ENCODE data around the gene NTF3.

NTF3 gene

DNA sequence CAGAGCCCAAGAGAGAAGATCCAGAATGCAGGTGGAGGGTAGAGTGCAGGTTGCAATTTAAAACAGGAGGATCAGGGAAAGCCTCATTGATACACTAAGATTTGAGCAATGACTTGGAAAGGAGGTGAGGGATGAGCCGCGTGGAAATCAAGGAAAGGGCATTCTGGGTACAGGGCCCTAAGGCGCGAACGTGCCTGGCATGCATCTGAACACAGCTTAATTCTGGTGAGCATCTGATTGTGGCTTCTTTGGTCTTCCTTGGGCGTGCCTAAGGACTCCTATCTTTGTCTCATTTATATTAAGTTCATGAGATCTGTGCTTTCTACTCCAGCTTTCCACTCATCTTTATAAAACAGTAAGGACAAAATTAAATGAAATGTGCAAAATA is 79.3 kb downstream of the NTF3 start:
- Histone ChIP-seq H3K36me3 (replicated peaks; ENCODE audit: low read depth, low read length) (no peaks in the 10 kb centered on the region), H3K79me2 (ENCODE audit: low read length) (no peaks in the 10 kb centered on the region), H3K9me3 (ENCODE audit: insufficient read depth, low read length) (no peaks in the 10 kb centered on the region), H3K9ac (ENCODE audit: low read length) (no peak overlapping the region), H3K27ac (ENCODE audit: low read length) (no peak overlapping the region), H3K27me3 (ENCODE audit: low read depth, low read length) (peaks cover 27% of the 10 kb centered on the region), H3K4me1 (ENCODE audit: low read length) (no peaks in the 10 kb centered on the region), H2AFZ (ENCODE audit: low read depth, low read length) (no peak overlapping the region), H3K4me2 (ENCODE audit: low read length) (no peak overlapping the region), H4K20me1 (ENCODE audit: insufficient read depth, low read length) (no peaks in the 10 kb centered on the region), H3K4me3 (ENCODE audit: low read length) (no peak overlapping the region)
- TF ChIP-seq, protein P1, sequence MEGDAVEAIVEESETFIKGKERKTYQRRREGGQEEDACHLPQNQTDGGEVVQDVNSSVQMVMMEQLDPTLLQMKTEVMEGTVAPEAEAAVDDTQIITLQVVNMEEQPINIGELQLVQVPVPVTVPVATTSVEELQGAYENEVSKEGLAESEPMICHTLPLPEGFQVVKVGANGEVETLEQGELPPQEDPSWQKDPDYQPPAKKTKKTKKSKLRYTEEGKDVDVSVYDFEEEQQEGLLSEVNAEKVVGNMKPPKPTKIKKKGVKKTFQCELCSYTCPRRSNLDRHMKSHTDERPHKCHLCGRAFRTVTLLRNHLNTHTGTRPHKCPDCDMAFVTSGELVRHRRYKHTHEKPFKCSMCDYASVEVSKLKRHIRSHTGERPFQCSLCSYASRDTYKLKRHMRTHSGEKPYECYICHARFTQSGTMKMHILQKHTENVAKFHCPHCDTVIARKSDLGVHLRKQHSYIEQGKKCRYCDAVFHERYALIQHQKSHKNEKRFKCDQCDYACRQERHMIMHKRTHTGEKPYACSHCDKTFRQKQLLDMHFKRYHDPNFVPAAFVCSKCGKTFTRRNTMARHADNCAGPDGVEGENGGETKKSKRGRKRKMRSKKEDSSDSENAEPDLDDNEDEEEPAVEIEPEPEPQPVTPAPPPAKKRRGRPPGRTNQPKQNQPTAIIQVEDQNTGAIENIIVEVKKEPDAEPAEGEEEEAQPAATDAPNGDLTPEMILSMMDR (IDR thresholded peaks at IDR 0.05; ENCODE audit: low read depth, low read length), result no peak
- no peak for TF ChIP-seq EZH2phosphoT487 (IDR thresholded peaks at IDR 0.05; ENCODE audit: low read depth)

DNA sequence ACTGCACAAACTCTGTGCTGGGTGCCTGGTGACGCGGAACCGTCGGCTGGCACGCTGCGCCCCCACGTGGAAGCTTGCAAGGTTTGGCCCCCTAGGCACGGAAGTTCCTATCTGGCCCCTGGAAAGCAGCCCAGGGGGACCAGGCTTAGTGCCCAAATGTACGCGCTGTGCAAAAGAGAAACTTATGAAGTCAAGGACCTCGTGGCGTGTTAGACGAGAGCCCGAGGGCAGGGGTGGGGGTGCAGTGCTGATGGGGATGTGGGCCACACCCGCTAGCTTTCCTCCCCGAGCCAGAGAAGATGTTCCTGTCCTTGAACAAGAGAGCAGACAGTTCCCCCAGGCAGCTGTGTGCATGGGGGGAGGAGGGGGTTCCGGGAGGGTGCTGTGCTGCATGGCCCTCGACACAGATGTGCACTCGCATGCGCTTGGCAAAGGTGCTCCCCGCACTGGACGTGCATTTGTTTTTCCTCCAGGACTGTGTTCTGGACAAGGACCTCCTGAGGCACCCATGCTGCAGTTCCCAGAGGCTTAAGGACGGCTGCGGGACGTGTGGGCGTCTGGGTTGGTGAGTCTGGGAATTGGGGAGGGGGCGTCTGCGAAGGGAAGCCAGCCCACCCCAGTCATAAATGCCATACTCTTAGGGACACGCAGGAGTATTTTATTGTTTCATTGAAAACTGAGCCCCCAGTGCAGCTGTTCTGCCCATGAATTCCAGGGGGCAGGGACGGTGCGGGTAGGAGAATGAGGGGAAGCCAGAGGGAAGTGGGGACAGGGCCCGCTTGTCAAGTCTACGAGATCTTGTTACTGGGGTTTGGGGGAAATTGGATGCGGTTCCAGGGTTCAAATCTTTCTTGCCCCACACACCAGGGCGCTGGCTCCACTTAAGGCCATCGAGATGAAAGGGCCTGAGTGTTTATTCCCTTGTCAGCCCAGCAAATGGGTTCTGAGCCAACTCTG is 80.0 kb downstream of the NTF3 start:
- Histone ChIP-seq H3K27me3 (ENCODE audit: low read depth, low read length) (peaks cover 27% of the 10 kb centered on the region), H2AFZ (ENCODE audit: low read depth, low read length) (no peak overlapping the region), H3K36me3 (replicated peaks; ENCODE audit: low read depth, low read length) (no peaks in the 10 kb centered on the region), H3K4me1 (ENCODE audit: low read length) (no peaks in the 10 kb centered on the region), H3K9me3 (ENCODE audit: insufficient read depth, low read length) (no peaks in the 10 kb centered on the region), H3K4me3 (ENCODE audit: low read length) (no peak overlapping the region), H3K4me2 (ENCODE audit: low read length) (no peak overlapping the region), H3K9ac (ENCODE audit: low read length) (no peak overlapping the region), H4K20me1 (ENCODE audit: insufficient read depth, low read length) (no peaks in the 10 kb centered on the region), H3K27ac (ENCODE audit: low read length) (no peak overlapping the region), H3K79me2 (ENCODE audit: low read length) (no peaks in the 10 kb centered on the region)
- TF ChIP-seq EZH2phosphoT487 (IDR thresholded peaks at IDR 0.05; ENCODE audit: low read depth), result no peak
- TF ChIP-seq, protein P1 (IDR thresholded peaks at IDR 0.05; ENCODE audit: low read depth, low read length), result peak; percentile 61

DNA sequence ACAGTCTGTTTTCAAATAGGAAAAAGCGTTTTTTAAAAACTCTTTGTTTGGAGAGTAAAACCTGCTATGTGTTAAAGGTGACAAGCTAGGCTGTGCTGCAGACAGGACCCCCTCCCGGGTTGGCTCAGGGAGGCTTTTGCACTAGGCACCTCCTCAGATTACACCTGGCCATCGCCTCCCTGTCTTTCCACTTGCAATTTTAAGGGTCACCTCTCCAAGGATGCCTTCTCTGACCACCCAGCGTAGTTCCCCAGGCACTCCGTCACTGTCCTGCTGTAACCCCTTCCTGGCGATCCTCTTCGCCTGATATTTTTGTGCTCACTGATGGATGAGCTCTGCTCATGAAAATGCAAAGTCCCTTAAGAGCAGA is 80.7 kb downstream of the NTF3 start:
- no peaks in the 10 kb centered on the region for H3K79me2 ChIP-seq (ENCODE audit: low read length)
- H3K9ac ChIP-seq (ENCODE audit: low read length), result no peak overlapping the region
- H3K4me2 ChIP-seq (ENCODE audit: low read length), result no peak overlapping the region
- TF ChIP-seq, protein P1 (IDR thresholded peaks at IDR 0.05; ENCODE audit: low read depth, low read length), result no peak
- TF ChIP-seq EZH2phosphoT487 (IDR thresholded peaks at IDR 0.05; ENCODE audit: low read depth), result no peak
- H3K36me3 ChIP-seq (replicated peaks; ENCODE audit: low read depth, low read length), result no peaks in the 10 kb centered on the region
- no peak overlapping the region for H3K4me3 ChIP-seq (ENCODE audit: low read length)
- no peaks in the 10 kb centered on the region for H4K20me1 ChIP-seq (ENCODE audit: insufficient read depth, low read length)
- peaks cover 24% of the 10 kb centered on the region for H3K27me3 ChIP-seq (ENCODE audit: low read depth, low read length)
- no peaks in the 10 kb centered on the region for H3K4me1 ChIP-seq (ENCODE audit: low read length)
- H3K27ac ChIP-seq (ENCODE audit: low read length), result no peak overlapping the region
- no peak overlapping the region for H2AFZ ChIP-seq (ENCODE audit: low read depth, low read length)
- H3K9me3 ChIP-seq (ENCODE audit: insufficient read depth, low read length), result no peaks in the 10 kb centered on the region

DNA sequence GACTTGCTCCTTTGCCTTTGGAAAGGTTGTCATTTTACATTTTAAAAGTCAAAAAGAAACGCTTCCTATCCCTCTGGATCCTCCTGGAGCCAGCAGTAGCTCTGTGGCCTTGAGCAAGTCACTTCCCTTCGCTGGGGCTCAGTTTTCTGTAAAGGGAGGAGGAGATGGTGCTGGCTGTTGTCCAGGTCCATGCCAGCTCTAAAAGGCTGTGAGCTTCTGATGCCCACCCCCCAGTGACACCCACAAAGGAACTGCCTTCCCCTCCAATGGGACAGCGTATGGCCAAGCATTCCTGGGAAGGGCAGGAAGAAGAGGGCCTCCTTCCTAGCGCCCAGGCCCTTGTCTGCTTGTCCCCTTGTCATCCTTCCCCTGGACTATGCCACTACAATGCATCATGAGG is 81.5 kb downstream of the NTF3 start:
- TF ChIP-seq, protein P1 (IDR thresholded peaks at IDR 0.05; ENCODE audit: low read depth, low read length), result no peak
- H3K9ac ChIP-seq (ENCODE audit: low read length), result no peak overlapping the region
- peaks cover 22% of the 10 kb centered on the region for H3K27me3 ChIP-seq (ENCODE audit: low read depth, low read length)
- H3K27ac ChIP-seq (ENCODE audit: low read length), result no peak overlapping the region
- no peaks in the 10 kb centered on the region for H3K9me3 ChIP-seq (ENCODE audit: insufficient read depth, low read length)
- H3K36me3 ChIP-seq (replicated peaks; ENCODE audit: low read depth, low read length), result no peaks in the 10 kb centered on the region
- H2AFZ ChIP-seq (ENCODE audit: low read depth, low read length), result no peak overlapping the region
- no peaks in the 10 kb centered on the region for H3K4me1 ChIP-seq (ENCODE audit: low read length)
- H3K4me3 ChIP-seq (ENCODE audit: low read length), result no peak overlapping the region
- H3K4me2 ChIP-seq (ENCODE audit: low read length), result no peak overlapping the region
- H4K20me1 ChIP-seq (ENCODE audit: insufficient read depth, low read length), result no peaks in the 10 kb centered on the region
- H3K79me2 ChIP-seq (ENCODE audit: low read length), result no peaks in the 10 kb centered on the region
